HG03025 (cell line): Measurements from ENCODE around the gene MRFAP1L1.

Experiments used
- ATAC-seq: cut with Tn5 transposase; IDR thresholded peaks from one replicate; pipeline ENCODE4 v1.9.1; 2021; ENCODE audit warnings: mild to moderate bottlenecking, moderate library complexity; ENCODE audit not compliant: unreplicated experiment, low FRiP score

The MRFAP1L1 gene

DNA sequence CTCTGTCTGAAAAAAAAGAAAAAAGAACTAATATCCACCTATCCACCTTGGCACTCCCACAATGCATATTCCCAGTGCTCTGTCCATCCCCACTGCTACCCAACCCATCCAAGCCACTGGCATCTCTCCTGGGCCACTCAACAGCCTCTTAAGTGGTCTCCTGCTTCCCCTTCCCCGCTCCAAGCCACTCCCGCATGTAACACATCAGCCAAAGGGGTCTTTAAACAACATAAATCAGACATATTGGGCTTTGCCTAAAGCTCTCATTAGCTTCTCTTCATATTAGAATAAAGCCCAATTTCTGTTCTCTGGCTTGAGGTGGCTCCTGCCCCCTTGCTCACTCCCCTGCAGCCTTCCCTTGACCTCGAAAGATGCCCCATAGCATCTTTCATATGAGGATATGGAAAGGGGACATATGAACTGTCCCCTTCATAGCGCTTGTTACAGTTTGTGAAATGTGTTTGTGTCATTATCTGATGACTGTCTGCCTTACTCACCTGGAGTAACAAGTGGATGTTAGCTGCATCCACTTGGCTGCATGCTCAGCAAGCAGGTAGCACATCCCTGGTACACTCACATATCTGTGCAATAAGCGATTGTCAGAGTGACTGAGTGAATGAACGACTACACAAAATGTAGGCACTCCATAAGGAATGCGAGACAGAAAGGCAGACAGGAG lies 9.4 kb upstream of the MRFAP1L1 start:
- ATAC-seq = no peak

DNA sequence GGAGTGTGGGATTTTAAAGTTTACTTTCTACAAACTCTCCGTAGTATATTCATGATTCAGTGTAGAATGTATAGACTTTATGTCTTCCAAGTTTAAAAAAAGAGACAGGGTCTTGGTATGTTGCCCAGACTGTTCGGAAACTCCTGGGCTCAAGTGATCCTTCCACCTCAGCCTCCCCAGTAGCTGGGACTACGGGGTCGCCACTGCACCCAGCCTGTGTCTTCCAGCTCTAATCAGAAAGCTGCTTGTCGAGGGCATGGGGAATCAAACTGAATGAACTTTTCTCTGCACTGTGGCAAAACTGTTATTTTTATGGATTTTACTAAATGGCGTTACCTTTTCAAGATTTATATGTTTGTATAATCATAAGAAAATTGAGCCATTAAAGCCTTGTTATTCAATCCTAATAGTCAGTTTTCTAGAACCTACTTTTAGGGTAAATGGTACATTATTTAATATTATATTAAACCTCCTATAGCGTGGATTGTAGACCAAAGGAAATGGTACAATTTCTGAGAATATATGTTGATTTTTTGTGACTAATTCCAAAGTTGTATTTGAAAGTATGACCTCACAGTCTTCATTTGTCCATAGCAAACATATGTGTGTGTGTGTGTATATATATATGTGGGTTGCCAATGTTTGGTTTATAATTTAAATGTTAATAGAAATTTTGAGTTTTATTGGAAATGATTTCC lies 7.4 kb upstream of the MRFAP1L1 start:
- no peak for ATAC-seq

DNA sequence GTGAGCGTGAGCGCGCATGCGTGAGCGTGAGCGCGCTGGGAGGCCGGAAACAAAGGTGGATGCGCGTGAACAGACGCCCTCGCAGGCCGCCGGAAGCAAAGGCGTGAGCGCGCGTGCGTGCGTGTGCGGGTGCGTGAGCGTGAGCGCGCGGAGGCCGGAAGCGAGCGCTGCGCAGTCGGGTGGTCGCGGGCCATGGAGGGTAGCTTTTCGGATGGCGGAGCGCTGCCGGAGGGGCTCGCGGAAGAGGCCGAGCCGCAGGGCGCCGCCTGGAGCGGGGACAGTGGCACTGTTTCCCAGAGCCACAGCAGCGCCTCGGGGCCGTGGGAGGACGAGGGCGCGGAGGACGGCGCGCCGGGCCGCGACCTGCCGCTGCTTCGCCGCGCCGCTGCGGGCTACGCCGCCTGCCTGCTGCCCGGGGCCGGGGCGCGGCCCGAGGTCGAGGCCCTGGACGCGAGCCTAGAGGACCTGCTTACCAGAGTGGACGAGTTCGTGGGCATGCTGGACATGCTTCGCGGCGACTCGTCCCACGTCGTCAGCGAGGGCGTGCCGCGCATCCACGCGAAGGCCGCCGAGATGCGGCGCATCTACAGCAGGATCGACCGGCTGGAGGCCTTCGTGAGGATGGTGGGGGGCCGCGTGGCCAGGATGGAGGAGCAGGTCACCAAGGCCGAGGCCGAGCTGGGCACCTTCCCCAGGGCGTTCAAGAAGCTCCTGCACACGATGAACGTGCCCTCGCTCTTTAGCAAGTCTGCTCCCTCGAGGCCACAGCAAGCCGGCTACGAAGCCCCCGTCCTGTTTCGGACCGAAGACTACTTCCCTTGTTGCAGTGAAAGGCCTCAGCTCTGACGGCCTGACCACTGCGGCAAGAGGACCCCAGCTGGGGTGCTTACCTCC lies 6.6 kb upstream of the MRFAP1L1 start, which contains the start of gene BLOC1S4:
Gene BLOC1S4, plus strand, starts transcription at position 157 of the 894 bp plus-strand sequence. Its CDS starts 36 bp downstream, at position 193.
- ATAC-seq = peak; percentile 84

DNA sequence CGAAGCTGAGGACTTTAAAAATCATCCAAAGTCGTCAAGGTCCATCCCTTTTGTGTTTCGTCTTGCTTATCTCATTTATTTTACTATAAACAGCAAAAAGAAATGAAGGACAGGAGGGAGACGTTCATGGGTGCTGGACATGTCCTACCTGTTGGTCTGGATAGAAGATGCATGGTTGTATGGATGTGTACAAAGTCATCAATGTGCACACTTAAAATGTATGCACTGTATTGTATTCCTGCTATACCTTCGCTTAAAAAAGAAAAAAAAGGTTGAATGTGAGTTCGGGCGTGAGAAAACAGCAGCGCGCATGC lies 6.0 kb upstream of the MRFAP1L1 start:
- ATAC-seq = peak; percentile 7

DNA sequence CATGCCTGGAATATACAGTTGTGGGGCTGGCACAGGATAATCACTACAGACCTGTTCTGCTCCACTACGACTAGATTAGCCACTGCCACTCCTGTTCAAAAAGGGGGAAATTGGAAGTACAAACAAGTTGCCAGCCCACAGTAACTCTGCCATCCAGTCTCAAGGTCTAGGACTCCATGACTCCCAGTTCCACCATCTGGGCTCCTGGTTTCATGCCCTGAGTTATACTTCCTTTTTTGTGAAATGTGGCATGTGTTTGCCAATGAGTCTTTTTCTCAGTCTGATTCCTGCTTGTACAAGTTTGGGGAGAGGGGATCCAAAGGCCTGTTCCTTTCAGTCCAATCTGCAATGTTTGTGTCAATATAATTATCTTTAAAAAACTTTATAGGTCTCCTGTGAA lies 5.3 kb upstream of the MRFAP1L1 start:
- no peak for ATAC-seq

DNA sequence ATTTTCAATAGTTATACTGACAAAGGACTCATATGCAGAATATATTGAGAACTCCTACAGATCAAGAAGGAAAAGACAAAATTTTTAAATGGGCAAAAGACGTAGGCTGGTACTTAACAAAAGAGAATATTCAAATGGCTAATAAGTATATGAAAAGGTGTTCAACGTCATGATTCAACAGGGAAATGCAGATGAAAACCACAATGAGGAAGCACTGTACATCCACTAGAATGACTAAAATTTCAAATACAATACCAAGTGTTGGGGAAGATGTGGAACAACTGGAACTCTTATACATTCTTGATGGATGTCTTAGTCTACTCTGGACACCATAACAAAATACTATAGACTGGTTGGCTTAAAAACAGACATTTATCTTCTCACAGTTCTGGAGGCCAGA lies 1.3 kb upstream of the MRFAP1L1 start:
- no peak for ATAC-seq

DNA sequence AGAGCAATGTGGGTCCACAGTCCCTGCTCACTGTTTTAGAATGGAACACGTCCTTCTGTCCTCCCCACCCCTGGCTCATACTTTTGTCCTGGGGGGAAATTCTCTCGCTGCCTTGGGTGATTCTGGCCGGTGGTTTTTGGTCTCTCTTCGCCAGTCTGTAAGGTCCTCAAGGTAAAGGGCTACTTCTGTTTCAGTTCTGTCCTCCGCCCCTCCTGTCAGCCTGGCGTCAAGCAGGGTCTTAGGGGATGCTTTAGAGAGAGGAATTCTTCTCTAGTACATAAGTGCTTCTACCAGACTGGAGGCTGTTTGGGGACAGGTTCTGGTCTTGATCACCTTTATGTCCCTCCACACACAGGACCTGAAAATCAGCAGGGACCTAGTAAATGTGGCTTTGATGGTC lies 617 bp upstream of the MRFAP1L1 start:
- peak; percentile 22 for ATAC-seq

DNA sequence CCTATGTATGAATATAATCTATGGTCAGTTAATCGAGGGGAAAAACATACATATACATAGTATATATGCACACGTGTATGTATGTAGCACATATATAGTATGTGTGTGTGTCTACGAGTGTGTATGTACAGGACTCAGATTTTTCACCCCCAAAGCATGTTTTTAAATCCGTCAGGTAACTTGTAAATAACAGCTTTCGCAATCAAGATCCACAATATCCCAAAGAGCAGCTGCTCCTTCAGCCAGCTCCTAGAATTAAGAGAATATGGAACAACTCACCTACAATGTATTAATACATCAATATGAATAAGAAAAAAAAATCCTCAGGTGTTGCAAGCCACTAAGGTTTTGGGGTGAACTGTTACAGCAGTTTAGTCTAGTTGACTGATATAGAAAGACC lies 3.5 kb downstream of the MRFAP1L1 start:
- no peak for ATAC-seq

DNA sequence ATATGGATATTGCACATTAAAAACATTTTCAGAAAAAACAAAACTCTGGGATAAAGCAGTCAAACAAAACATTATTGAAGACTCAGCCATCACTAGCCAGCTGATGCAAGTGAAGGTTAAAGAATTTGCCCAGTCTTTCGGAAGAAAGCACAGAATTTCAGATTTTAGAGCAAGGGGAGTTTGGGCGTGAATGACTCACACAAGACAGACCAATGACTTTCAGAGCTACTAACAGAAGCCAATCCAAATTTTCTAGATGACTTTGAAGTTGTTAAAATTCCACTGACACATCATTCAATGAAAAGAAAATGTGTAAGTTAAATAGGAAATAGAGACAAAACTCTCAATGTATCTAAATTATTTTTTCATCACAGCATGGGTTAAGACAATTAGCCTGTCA lies 4.0 kb downstream of the MRFAP1L1 start:
- ATAC-seq = no peak

DNA sequence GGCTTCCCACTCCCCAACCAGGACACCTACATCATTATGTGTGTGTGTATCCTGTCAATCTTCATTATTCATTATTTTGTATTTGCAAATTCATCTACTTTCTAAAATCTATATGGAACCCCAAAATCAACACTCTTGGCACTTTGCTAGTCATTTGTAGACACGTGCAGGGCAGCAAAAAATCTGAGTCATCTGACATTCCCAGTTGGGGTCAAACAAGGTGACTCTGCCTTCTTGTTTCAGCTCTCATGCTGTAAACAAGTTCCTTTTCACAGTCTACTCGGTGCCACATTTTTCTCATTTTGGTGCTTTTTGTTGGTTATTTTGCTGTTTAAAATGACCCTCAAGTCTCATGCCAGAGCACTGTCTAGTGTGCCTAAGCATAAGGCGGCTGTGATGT lies 5.9 kb downstream of the MRFAP1L1 start:
- no peak for ATAC-seq

DNA sequence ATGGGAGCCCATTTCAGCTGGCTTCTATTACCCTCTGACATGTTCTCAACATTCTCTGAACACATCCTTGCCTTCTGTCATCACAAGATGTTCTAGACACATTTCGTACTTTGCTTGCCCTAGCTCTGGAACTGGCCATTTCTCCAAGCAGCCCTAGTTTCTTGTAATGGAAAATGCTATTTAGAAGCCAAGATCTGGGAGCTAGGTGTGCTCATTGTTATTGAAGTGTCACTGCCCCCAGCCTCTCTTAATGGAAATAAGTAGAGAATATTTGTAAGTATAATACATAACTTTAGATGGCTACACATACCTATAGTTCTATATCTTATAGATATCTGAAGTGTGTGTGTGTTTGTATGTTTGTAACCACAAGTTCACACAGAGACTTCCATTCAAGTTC lies 6.9 kb downstream of the MRFAP1L1 start:
- ATAC-seq = no peak

DNA sequence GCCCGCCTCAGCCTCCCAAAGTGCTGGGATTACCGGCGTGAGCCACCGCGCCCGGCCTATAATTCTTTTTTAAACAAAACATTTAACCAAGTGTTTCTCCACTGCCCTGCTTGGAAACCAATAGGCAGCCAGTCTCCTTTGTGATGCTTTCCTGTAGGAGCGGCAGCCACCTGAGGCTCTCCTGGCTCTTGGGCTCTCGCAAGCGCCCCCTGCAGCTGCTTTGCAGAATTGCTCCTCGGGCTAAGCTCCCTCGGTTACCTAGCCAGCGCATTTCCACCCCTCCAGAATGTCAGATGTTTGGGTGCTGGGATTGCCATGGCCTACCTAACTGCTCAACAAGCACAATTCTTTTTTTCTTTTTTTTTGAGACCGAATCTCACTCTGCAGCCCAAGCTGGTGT lies 8.3 kb downstream of the MRFAP1L1 start:
- ATAC-seq = no peak

DNA sequence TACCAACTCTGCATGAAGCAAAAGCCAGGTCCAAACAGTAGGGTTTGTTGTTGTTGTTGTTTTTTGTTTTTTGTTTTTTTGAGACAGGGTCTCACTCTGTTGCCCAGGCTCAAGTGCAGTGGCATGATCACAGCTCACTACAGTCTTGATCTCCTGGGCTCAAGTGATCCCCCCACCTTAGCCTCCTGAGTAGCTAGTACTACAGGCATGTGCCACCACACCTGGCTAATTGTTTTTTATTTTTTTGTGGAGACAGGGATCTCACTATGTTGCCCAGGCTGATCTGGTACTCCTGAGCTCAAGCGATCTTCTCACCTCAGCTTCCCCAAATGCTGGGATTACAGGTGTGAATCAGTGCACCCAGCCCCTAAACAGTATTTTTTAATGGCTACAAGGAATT lies 9.8 kb downstream of the MRFAP1L1 start:
- ATAC-seq = no peak

DNA sequence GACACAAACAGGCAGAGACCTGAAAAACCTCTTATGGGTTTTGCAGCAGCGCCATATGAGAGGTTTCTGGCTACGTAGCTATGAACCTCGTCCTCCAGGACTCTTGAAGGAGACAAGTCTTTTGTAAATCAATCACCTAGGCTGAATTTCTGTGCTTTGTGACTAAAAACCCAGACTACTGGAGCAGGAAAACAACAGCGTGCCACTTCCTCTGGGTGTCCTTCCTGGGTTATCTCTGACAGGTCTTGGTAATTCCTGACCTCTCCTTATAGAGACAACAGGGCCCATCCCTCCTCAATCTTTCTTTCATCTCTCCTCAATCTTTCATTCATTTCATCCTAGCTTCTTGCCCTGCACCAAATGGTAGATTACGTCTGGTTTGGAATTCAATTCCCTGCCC lies 10.3 kb downstream of the MRFAP1L1 start:
- ATAC-seq = no peak

DNA sequence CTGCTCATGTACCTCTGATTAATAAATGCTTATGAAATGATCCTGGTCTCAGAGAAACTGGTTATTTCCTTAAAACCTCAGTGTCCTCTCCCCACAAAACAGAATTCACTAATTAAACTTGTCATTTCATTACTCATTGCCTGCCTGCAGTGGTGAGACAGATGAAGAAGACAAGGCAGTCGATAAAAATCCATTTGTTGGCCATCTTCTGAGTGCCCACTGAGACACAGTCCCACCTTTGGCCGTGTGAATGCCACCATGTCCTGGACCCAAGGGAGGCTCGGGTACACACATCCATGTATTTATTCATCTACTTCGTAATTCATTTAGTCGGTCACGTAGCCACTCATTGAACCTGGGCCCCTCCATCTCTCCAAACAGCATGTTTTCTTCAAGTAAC lies 12.5 kb downstream of the MRFAP1L1 start:
- ATAC-seq = no peak

DNA sequence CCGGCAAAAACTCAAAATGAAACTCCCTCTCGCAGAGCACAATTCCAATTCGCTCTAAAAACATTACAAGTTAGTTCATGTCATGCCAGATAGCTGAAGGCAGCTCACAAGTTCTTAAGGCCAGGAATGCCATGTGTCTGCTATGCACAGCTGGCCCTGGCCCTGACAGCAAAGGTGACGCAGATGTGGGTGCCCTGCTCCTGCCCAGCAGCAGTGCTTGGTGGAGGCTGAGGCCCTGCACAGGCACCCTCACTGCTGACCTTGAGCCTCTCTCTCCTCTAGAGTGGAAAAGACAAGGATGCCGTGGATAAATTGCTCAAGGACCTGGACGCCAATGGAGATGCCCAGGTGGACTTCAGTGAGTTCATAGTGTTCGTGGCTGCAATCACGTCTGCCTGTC lies 13.1 kb downstream of the MRFAP1L1 start:
- no peak for ATAC-seq

DNA sequence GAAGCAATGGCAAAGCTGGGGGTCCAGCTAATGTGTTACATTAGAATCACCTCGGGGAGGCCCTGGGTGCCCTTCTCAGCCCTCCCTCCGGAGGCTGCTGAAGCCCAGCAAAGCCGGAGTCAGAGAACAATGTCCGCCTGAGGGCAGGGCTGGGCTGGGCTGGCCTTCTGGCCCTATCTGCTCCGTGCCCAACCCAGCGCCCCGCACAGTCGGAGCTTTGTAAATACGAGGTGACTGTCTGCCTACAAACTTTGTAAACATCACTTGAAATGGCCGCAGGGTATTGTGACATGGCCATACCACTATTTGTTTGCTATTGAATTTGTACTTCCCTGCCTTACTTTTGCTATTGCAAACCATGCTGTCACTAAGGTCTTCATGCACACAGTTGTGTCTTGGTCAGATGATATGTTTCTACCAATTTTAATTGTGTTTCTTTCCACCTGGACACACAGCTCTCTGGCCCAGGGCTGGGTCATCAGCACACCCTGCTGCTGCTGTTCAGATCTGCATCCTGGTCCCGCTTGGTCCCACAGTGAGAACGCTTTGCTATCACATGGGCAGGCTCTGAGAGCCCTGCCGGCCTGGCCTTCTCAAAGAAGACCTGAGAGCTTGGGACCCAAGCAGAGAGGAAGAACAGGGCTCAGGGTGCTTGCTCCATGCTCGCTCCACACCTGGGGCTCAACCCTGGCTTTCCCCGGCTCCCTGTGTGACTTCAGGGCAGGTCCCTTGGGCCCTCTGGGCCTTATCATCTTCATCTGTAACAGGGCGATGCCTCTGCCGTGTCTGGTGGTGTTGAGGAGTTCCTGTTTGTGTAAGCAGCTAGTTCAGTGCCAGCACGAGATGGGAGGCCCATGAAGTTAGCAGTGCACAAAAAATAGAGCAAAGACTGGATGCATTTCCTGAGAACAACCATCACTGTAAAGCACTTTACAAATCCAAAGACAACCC lies 13.7 kb downstream of the MRFAP1L1 start:
- no peak for ATAC-seq

DNA sequence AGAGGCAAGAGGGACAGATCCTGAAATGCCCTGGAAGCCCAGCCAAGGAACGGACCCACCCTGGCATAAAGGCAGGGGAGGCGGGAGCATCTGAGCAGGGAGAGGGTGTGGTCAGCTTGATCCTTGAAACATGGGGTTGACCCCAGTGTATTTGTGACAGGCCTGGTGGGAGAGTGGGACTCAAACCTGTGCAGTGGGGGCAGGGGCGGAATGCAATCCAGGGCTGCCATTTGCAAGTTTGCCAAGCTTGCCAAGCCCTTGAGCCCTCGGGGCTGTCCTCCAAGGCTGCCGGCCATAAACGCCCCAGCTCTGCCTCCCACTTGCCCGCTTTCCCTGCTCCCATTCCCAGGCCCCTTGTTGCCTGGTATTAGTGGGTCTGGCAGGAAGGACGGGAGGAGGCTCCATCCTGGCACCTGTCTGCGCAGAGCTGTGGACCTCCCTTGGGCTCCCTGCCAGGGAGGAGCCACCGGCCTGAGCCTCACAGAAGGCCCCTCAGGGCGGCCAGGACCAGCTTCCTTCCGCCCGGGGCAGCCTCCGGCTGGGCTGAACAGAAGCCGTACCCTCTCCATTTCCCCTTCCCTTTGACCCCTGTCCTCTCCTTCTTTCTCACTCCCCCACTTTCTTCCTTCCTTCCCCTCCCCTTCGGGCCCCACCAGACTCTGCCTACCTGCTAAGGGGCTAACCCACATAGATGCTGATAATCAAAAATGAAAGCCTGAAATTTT lies 15.3 kb downstream of the MRFAP1L1 start:
- no peak for ATAC-seq

DNA sequence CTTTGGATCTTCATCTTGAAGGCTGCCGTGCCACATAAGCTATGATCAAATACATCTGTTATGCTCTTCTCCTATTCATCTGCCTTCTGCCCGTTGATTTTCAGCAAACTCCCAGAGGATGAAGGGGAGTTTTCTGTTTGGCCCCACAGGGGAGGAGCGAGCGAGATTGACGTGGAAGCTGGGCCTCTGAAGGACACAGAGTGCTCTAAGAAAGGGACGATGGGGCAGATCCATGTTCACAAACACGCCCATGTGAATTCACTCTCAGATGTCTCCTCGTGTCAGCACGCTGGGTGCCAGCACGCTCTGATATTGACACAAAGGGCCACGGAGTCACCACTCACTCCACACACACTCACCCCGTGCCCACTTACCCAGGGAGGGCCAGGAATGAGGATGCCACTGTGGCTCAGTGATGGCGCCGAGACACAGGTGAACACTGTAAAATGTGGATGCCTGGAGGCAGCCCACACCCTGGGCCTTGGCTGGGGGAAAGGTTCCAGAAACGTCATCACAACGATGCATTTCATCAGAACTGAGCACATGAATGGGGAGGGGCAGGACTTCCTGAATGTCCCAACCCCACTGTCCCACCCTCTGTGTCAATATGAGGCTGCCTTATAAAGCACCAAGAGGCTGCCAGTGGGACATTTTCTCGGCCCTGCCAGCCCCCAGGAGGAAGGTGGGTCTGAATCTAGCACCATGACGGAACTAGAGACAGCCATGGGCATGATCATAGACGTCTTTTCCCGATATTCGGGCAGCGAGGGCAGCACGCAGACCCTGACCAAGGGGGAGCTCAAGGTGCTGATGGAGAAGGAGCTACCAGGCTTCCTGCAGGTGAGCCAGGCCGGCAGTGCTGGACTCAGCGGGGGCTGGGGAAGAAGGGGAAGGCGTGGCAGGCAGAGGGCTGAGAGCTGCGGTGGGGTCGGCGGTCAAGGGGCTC lies 16.2 kb downstream of the MRFAP1L1 start, which contains the start of gene S100P:
Gene S100P, plus strand, starts transcription at position 648 of the 946 bp plus-strand sequence. Its CDS starts 55 bp downstream, at position 703.
- ATAC-seq = no peak
